Fibroblast of skin of abdomen (primary cell): ENCODE measurements around the gene PELI3.

Experiments
- DNase-seq: peaks from one replicate; pipeline ENCODE4 v3.0.0-alpha.2; 2013

The PELI3 gene

GRCh38 chr11:66476173-66476840 lies 9.6 kb downstream of the PELI3 start:
- no peak for DNase-seq

GRCh38 chr11:66476841-66477251 lies 10.1 kb downstream of the PELI3 start:
- DNase-seq, result no peak

GRCh38 chr11:66477263-66478201 lies 10.8 kb downstream of the PELI3 start:
- DNase-seq, result no peak

- no peak for DNase-seq
Measured at GRCh38 chr11:66478729-66479393, 12.2 kb downstream of the PELI3 start.

- peak; percentile 31 for DNase-seq
Measured at GRCh38 chr11:66479394-66480116, 12.8 kb downstream of the PELI3 start.

GRCh38 chr11:66480117-66480938 lies 13.6 kb downstream of the PELI3 start, which contains the start of gene DPP3:
Gene DPP3, plus strand, starts transcription at chr11:66480434. Its CDS starts 1,767 bp downstream, at chr11:66482201.
- DNase-seq, result peak; percentile 96

- no peak for DNase-seq
Measured at GRCh38 chr11:66484806-66485380, 18.2 kb downstream of the PELI3 start.

- DNase-seq, result no peak
Measured at GRCh38 chr11:66488957-66489356, 22.3 kb downstream of the PELI3 start.

GRCh38 chr11:66489636-66490035 lies 22.9 kb downstream of the PELI3 start:
- no peak for DNase-seq

- no peak for DNase-seq
Measured at GRCh38 chr11:66491315-66491935, 24.7 kb downstream of the PELI3 start.

- no peak for DNase-seq
Measured at GRCh38 chr11:66492161-66492865, 25.6 kb downstream of the PELI3 start.

- DNase-seq, result no peak
Measured at GRCh38 chr11:66493130-66493529, 26.4 kb downstream of the PELI3 start.

- DNase-seq, result no peak
Measured at GRCh38 chr11:66494458-66494857, 27.8 kb downstream of the PELI3 start.

- no peak for DNase-seq
Measured at GRCh38 chr11:66494935-66495334, 28.2 kb downstream of the PELI3 start.

- DNase-seq, result no peak
Measured at GRCh38 chr11:66495401-66495854, 28.7 kb downstream of the PELI3 start.

- no peak for DNase-seq
Measured at GRCh38 chr11:66497206-66497605, 30.5 kb downstream of the PELI3 start.

GRCh38 chr11:66498506-66498905 lies 31.8 kb downstream of the PELI3 start:
- no peak for DNase-seq

GRCh38 chr11:66505276-66505816 lies 38.6 kb downstream of the PELI3 start:
- no peak for DNase-seq

- no peak for DNase-seq
Measured at GRCh38 chr11:66509131-66509561, 42.4 kb downstream of the PELI3 start.
